Nephron (organoid): Measurements from ENCODE around the gene TCL1A.

Experiments used
- H3K27ac Mint-ChIP-seq, 3 experiments: 2 replicates each; pipeline ENCODE4 v1.8.0; 2020; ENCODE audit warnings: mixed read lengths in 3 of 3, mild to moderate bottlenecking in 2 of 3, moderate library complexity in 1 of 3
- H3K27me3 Mint-ChIP-seq: 2 replicates; pipeline ENCODE4 v1.8.0; 2021; ENCODE audit warnings: low read depth, mild to moderate bottlenecking, moderate library complexity, mixed read lengths
- H3K36me3 Mint-ChIP-seq: 2 replicates; pipeline ENCODE4 v1.8.0; 2020; ENCODE audit warnings: low read depth, mixed read lengths
- H3K4me1 Mint-ChIP-seq: 2 replicates; pipeline ENCODE4 v1.8.0; 2020; ENCODE audit warnings: mixed read lengths
- H3K4me3 Mint-ChIP-seq, 3 experiments: 2 replicates each; pipeline ENCODE4 v1.8.0; 2020; ENCODE audit warnings: mild to moderate bottlenecking in 3 of 3, mixed read lengths in 3 of 3, moderate library complexity in 2 of 3
- H3K9me3 Mint-ChIP-seq: 2 replicates; pipeline ENCODE4 v1.8.0; 2020; ENCODE audit warnings: mixed read lengths
- TF ChIP-seq, protein P1 (sequence below), 3 experiments: fragments of 200-600 bp; sonication (generic); IDR thresholded peaks; one replicate each; pipeline ENCODE4 v1.5.0; 2021; ENCODE audit warnings: antibody characterized with exemption in 3 of 3; ENCODE audit not compliant: unreplicated experiment in 3 of 3

The TCL1A gene

DNA sequence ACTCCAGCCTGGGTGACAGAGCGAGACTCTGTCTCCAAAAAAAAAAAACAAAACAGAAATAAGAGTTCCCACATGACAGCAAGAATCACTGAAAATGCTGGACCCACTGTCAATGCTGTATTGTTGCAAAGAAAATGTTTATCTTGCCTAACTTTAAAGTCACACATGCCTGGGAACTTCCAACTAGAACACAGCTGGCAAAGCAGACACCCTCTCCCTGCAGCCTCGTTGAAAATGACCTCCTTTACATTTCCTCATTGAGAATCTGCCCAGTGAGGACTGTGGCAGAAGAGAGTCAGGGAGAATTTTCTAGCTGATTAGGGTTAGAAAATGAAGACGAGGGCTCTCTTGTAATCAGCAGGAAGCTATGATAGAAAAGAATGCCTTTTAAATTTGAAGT lies 42.8 kb upstream of the TCL1A start:
- peaks cover 23% of the 10 kb centered on the region for H3K27me3 Mint-ChIP-seq
- H3K4me3 Mint-ChIP-seq = no peak overlapping the region
- H3K27ac Mint-ChIP-seq = no peak overlapping the region
- H3K4me1 Mint-ChIP-seq = no peaks in the 10 kb centered on the region
- H3K9me3 Mint-ChIP-seq = no peaks in the 10 kb centered on the region
- H3K36me3 Mint-ChIP-seq = no peaks in the 10 kb centered on the region
- TF ChIP-seq, protein P1, sequence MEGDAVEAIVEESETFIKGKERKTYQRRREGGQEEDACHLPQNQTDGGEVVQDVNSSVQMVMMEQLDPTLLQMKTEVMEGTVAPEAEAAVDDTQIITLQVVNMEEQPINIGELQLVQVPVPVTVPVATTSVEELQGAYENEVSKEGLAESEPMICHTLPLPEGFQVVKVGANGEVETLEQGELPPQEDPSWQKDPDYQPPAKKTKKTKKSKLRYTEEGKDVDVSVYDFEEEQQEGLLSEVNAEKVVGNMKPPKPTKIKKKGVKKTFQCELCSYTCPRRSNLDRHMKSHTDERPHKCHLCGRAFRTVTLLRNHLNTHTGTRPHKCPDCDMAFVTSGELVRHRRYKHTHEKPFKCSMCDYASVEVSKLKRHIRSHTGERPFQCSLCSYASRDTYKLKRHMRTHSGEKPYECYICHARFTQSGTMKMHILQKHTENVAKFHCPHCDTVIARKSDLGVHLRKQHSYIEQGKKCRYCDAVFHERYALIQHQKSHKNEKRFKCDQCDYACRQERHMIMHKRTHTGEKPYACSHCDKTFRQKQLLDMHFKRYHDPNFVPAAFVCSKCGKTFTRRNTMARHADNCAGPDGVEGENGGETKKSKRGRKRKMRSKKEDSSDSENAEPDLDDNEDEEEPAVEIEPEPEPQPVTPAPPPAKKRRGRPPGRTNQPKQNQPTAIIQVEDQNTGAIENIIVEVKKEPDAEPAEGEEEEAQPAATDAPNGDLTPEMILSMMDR (IDR thresholded peaks at IDR 0.05; ENCODE audit: unreplicated experiment in 3 of 3) = no peak

DNA sequence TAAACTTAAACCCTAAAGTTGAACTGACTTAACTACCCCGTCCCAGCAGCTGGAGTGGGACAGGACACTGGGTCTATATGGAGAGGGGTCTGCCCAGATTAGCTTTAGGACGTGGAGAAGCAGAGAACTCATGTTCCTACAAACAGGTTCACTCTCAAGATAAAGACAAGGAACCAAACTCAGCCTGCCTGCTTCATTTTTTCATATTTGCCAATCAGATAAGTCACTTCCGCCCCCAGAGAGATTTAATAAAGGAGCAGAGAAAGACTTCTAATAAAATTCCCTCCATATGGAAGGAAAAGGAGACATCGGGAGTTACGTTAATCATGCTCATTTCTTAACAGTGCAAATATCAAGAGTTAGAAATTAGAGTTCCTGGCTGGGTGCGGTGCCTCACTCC lies 42.2 kb upstream of the TCL1A start:
- H3K4me3 Mint-ChIP-seq = no peak overlapping the region
- no peak overlapping the region for H3K27ac Mint-ChIP-seq
- no peaks in the 10 kb centered on the region for H3K9me3 Mint-ChIP-seq
- no peaks in the 10 kb centered on the region for H3K4me1 Mint-ChIP-seq
- no peaks in the 10 kb centered on the region for H3K36me3 Mint-ChIP-seq
- TF ChIP-seq, protein P1 (IDR thresholded peaks at IDR 0.05; ENCODE audit: unreplicated experiment in 3 of 3) = no peak
- peaks cover 23% of the 10 kb centered on the region for H3K27me3 Mint-ChIP-seq

DNA sequence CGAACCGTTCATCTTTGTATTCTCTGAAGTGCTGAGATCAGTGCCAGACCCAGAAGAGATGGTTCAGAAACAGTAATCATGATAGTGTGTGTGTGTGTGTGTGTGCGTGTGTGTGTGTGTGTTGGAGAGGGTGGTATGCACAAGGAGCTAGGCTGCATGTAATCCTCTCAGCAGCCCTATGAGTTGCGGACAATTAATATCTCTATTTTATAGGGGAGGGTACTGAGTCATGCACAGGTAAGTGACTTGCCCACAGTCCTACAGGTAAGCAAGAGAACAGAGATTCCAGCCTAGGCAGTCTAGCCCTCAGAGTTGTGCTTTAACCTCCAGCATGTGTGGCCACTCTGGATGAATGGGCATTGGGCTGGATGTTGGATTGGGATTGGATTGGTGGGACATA lies 27.9 kb upstream of the TCL1A start:
- Mint-ChIP-seq H3K9me3 (no peaks in the 10 kb centered on the region), H3K27me3 (no peaks in the 10 kb centered on the region), H3K36me3 (no peaks in the 10 kb centered on the region), H3K4me1 (no peaks in the 10 kb centered on the region), H3K27ac (no peak overlapping the region), H3K4me3 (no peak overlapping the region)
- TF ChIP-seq, protein P1 (IDR thresholded peaks at IDR 0.05; ENCODE audit: unreplicated experiment in 3 of 3) = no peak

DNA sequence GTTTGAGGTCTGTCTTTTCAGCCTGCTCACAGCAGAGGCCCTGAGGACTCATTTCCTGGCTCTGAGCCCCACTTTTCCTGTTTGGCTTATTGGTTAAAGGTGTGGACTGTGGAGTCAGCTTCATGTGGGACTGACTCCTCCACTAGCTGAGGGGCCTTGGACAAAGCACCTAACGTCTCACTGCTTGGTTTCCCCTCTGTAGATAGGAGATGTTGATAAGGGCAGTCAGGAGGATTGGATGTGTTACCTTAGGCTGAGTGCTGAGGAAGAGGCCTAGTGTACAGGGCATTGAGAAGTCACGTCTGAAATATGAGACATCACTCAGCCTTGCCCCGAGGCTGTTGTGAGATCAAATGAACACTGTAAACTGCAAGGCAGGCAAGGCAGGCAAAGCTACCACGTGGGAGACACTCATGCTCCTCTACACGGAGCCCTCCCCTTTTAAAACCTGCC lies 27.1 kb upstream of the TCL1A start:
- Mint-ChIP-seq H3K9me3 (no peaks in the 10 kb centered on the region), H3K27me3 (no peaks in the 10 kb centered on the region), H3K27ac (no peak overlapping the region), H3K36me3 (no peaks in the 10 kb centered on the region), H3K4me1 (no peaks in the 10 kb centered on the region), H3K4me3 (no peak overlapping the region)
- TF ChIP-seq, protein P1 (IDR thresholded peaks at IDR 0.05; ENCODE audit: unreplicated experiment in 3 of 3) = no peak

DNA sequence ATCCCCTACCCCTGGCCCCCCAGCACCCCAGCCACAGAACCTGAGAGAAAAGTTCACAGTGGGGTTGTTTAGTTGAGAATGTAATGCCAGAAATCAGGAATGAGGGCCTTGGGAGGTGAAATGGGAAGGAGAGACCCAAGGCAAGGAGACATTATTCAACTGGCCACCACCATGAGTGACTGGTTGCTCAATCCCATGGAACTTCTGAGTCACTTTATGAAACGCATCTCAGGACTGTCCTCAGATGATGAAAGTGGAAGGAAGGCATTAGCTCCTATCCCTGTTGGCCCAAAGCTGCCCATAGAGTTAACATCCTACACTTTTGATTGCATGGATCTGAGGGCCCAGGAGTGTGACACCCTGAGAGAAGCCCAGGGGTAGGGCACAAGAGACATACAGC lies 25.4 kb upstream of the TCL1A start:
- H3K4me1 Mint-ChIP-seq = no peaks in the 10 kb centered on the region
- TF ChIP-seq, protein P1 (IDR thresholded peaks at IDR 0.05; ENCODE audit: unreplicated experiment in 3 of 3) = no peak
- H3K4me3 Mint-ChIP-seq = no peak overlapping the region
- H3K36me3 Mint-ChIP-seq = no peaks in the 10 kb centered on the region
- H3K9me3 Mint-ChIP-seq = no peaks in the 10 kb centered on the region
- peaks cover 5% of the 10 kb centered on the region for H3K27me3 Mint-ChIP-seq
- H3K27ac Mint-ChIP-seq = no peak overlapping the region

DNA sequence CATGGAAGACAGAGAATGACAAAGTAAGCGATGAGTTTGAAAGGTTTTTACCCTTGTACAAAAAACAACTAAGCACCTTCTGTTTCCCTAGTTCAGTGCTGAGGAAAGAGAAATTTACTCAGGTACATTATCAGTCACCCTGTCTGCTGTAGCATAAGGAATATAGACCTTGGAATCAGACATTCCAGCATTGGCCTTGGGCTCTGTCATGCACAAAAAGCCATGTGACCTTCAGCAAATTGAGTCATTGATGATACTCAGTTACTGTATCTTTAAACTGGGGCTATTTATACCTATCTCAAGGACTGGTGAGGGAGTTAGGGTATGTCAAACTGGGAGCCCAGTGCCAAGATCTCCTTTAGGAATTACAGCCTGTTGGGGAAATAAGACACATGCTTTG lies 19.3 kb upstream of the TCL1A start:
- Mint-ChIP-seq H3K4me3 (no peak overlapping the region), H3K27me3 (peaks cover 30% of the 10 kb centered on the region), H3K9me3 (no peaks in the 10 kb centered on the region), H3K4me1 (peaks cover 2% of the 10 kb centered on the region), H3K36me3 (no peaks in the 10 kb centered on the region), H3K27ac (no peak overlapping the region)
- TF ChIP-seq, protein P1 (IDR thresholded peaks at IDR 0.05; ENCODE audit: unreplicated experiment in 3 of 3) = no peak
